Peyer's patch (tissue), 4 donors: ENCODE results near the gene ADAR. TPM values are rescaled to one million over a fixed set of nuclear protein-coding genes. Genes with fewer than 3 reads are reported as not detected.

Experiments used
- DNase-seq, 3 donors: peaks; one replicate each; pipeline ENCODE4 v3.0.0-alpha.2; 2017 to 2019
- H3K27ac ChIP-seq, 4 donors: fragments of 200-600 bp; sonication (generic); one replicate each; pipeline ENCODE4 v1.5.1; 2016 to 2019
- H3K27me3 ChIP-seq, 2 donors: fragments of 200-600 bp; sonication (generic); one replicate each; pipeline ENCODE4 v1.5.1; 2019
- H3K36me3 ChIP-seq, 3 donors: fragments of 200-600 bp; sonication (generic); one replicate each; pipeline ENCODE4 v1.5.1; 2016 to 2019
- H3K4me1 ChIP-seq, 4 donors: fragments of 200-600 bp; sonication (generic); one replicate each; pipeline ENCODE4 v1.5.1; 2016 to 2019
- H3K4me3 ChIP-seq, 4 donors: fragments of 200-600 bp; sonication (generic); 1 replicate in 3 of 4; 2 replicates in 1 of 4; pipeline ENCODE4 v1.5.1; 2016 to 2019; ENCODE audit warnings: mild to moderate bottlenecking in 1 of 4
- H3K9me3 ChIP-seq, 4 donors: fragments of 200-600 bp; sonication (generic); one replicate each; pipeline ENCODE4 v1.5.1; 2016 to 2019; ENCODE audit warnings: mild to moderate bottlenecking in 1 of 4
- CTCF ChIP-seq, 6 experiments: fragments of 450-650 bp in 4 of 6; fragments of 200-600 bp in 2 of 6; sonication (generic) in 1 of 6; IDR thresholded peaks; one replicate each; pipeline ENCODE4 v1.5.1; 2017 to 2019; ENCODE audit warnings: antibody characterized with exemption in 6 of 6, mild to moderate bottlenecking in 3 of 6, moderate library complexity in 1 of 6
- POLR2A ChIP-seq, 2 donors: fragments of 450-650 bp; IDR thresholded peaks; one replicate each; pipeline ENCODE4 v1.5.1; 2017; ENCODE audit warnings: antibody characterized with exemption in 2 of 2, mild to moderate bottlenecking in 2 of 2, moderate library complexity in 2 of 2
- total RNA-seq, 4 donors: library from RNA; depleted of rRNA; stranded (reverse); fragments of >200 nt; gene quantifications; one replicate each; pipeline ENCODE4 v1.1.0, GENCODE V29; 2016

ADAR gene
- total RNA-seq, 4 donors from 2014 or later: 134 to 205 (median 170) TPM

- Histone ChIP-seq H3K36me3 (peaks cover 0 to 86% (median 3%) of the 10 kb centered on the region in 3 donors), H3K4me1 (peaks cover 0 to 3% (median 0%) of the 10 kb centered on the region in 4 donors), H3K27me3 (no peaks in the 10 kb centered on the region), H3K4me3 (no peak overlapping the region), H3K9me3 (no peaks in the 10 kb centered on the region), H3K27ac (no peak overlapping the region)
- no peak for DNase-seq
- no peak for TF ChIP-seq POLR2A (IDR thresholded peaks at IDR 0.05)
- TF ChIP-seq CTCF (IDR thresholded peaks at IDR 0.05): no peak
Measured at GRCh38 chr1:154581766-154582165, 26.2 kb downstream of the ADAR start.

- no peaks in the 10 kb centered on the region for H3K27me3 ChIP-seq
- no peaks in the 10 kb centered on the region for H3K9me3 ChIP-seq
- DNase-seq: no peak
- TF ChIP-seq CTCF (IDR thresholded peaks at IDR 0.05) (no peak), POLR2A (IDR thresholded peaks at IDR 0.05) (no peak)
- peaks cover 0 to 3% (median 0%) of the 10 kb centered on the region in 4 donors for H3K4me1 ChIP-seq
- H3K27ac ChIP-seq: no peak overlapping the region
- H3K4me3 ChIP-seq: no peak overlapping the region
- H3K36me3 ChIP-seq: peaks cover 0 to 62% (median 3%) of the 10 kb centered on the region in 3 donors
Measured at GRCh38 chr1:154579374-154579773, 28.6 kb downstream of the ADAR start.

GRCh38 chr1:154578058-154578418 lies 29.9 kb downstream of the ADAR start:
- TF ChIP-seq CTCF (IDR thresholded peaks at IDR 0.05): no peak
- no peak for TF ChIP-seq POLR2A (IDR thresholded peaks at IDR 0.05)
- DNase-seq: no peak
- Histone ChIP-seq H3K27ac (peak overlapping the region in 1 of 4 donors; percentile 13), H3K27me3 (no peaks in the 10 kb centered on the region), H3K4me1 (peaks cover 0 to 3% (median 0%) of the 10 kb centered on the region in 4 donors), H3K9me3 (no peaks in the 10 kb centered on the region), H3K4me3 (no peak overlapping the region), H3K36me3 (peaks cover 0 to 48% (median 2%) of the 10 kb centered on the region in 3 donors)

- no peaks in the 10 kb centered on the region for H3K27me3 ChIP-seq
- H3K27ac ChIP-seq: peak overlapping the region in 1 of 4 donors; percentile 31
- TF ChIP-seq CTCF (IDR thresholded peaks at IDR 0.05) (no peak), POLR2A (IDR thresholded peaks at IDR 0.05) (no peak)
- peaks cover 0 to 3% (median 0%) of the 10 kb centered on the region in 4 donors for H3K4me1 ChIP-seq
- H3K9me3 ChIP-seq: no peaks in the 10 kb centered on the region
- DNase-seq: no peak
- no peak overlapping the region for H3K4me3 ChIP-seq
- peaks cover 0 to 43% (median 0%) of the 10 kb centered on the region in 3 donors for H3K36me3 ChIP-seq
Measured at GRCh38 chr1:154577346-154578057, 30.5 kb downstream of the ADAR start.

- H3K27me3 ChIP-seq: no peaks in the 10 kb centered on the region
- H3K4me3 ChIP-seq: no peak overlapping the region
- peaks cover 0 to 30% (median 0%) of the 10 kb centered on the region in 3 donors for H3K36me3 ChIP-seq
- H3K4me1 ChIP-seq: peaks cover 0 to 3% (median 0%) of the 10 kb centered on the region in 4 donors
- TF ChIP-seq POLR2A (IDR thresholded peaks at IDR 0.05): no peak
- no peak for TF ChIP-seq CTCF (IDR thresholded peaks at IDR 0.05)
- no peak for DNase-seq
- H3K27ac ChIP-seq: no peak overlapping the region
- H3K9me3 ChIP-seq: no peaks in the 10 kb centered on the region
Measured at GRCh38 chr1:154575951-154576566, 31.9 kb downstream of the ADAR start.
